ENCODE data around the gene HOXB3.
A peak's percentile ranks its signal among the peaks of the same experiment; 100 is the strongest.

Gene HOXB3

DNA sequence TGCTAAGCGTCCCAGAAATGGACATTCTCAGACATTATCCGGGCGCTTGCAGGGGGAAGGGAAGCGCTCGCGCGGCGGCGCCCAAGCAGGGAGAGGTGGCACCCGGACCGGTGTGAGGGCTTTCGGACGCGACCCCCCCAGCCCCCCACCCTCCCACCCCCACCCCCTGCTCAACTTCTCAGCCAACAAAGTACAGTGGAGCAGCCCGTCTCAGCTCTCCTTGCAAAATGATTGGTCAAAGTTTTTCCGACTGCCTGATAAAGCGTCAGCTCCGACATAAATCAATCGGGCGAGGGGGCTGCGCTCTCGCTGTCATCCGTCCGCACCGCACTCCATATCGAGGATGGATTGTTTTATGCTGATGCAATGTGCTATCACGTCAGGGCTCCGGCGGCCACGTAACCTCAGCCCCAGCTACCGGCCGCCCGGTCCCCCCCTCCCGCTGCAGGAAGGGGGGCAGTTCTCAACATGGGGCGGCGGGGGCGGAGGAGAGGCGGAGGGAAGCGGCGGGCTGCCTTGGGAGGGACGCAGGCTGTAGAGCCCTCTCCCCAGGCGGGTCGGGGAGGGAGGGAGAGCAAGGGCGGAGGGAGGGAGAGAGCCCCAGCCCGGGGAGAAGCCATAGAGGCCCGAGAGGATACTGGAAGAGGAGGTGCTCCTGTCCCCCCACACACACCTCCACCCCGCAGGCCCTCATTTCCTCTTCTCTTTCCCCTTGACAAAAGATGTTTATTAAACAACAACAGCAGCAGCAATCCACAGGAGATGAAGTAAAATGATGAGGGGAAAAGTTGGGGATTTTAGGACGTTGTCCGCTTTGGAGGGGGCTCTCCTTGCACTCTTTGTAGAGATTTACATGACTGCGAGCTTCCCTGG lies 36.4 kb upstream of the HOXB3 start, which contains the start of gene HOXB9 (continued):
- TF ChIP-seq ZNF624 (tag by site-specific recombination; IDR thresholded peaks at IDR 0.05) = no peak
- 0 out of 2 replicates have a peak, but pooled peaks have one; percentile 7 for TF ChIP-seq ZNF184 (tag by site-specific recombination; IDR thresholded peaks at IDR 0.05)
- peak; percentile 41; the same call in 1 of the 2 replicates for TF ChIP-seq ZSCAN23 (tag by site-specific recombination; IDR thresholded peaks at IDR 0.05)
- TF ChIP-seq ZNF175 (tag by site-specific recombination; IDR thresholded peaks at IDR 0.05) = no peak
- TF ChIP-seq, protein P1, sequence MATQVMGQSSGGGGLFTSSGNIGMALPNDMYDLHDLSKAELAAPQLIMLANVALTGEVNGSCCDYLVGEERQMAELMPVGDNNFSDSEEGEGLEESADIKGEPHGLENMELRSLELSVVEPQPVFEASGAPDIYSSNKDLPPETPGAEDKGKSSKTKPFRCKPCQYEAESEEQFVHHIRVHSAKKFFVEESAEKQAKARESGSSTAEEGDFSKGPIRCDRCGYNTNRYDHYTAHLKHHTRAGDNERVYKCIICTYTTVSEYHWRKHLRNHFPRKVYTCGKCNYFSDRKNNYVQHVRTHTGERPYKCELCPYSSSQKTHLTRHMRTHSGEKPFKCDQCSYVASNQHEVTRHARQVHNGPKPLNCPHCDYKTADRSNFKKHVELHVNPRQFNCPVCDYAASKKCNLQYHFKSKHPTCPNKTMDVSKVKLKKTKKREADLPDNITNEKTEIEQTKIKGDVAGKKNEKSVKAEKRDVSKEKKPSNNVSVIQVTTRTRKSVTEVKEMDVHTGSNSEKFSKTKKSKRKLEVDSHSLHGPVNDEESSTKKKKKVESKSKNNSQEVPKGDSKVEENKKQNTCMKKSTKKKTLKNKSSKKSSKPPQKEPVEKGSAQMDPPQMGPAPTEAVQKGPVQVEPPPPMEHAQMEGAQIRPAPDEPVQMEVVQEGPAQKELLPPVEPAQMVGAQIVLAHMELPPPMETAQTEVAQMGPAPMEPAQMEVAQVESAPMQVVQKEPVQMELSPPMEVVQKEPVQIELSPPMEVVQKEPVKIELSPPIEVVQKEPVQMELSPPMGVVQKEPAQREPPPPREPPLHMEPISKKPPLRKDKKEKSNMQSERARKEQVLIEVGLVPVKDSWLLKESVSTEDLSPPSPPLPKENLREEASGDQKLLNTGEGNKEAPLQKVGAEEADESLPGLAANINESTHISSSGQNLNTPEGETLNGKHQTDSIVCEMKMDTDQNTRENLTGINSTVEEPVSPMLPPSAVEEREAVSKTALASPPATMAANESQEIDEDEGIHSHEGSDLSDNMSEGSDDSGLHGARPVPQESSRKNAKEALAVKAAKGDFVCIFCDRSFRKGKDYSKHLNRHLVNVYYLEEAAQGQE (tag by site-specific recombination; IDR thresholded peaks at IDR 0.05) = no peak
- TF ChIP-seq, protein P2, sequence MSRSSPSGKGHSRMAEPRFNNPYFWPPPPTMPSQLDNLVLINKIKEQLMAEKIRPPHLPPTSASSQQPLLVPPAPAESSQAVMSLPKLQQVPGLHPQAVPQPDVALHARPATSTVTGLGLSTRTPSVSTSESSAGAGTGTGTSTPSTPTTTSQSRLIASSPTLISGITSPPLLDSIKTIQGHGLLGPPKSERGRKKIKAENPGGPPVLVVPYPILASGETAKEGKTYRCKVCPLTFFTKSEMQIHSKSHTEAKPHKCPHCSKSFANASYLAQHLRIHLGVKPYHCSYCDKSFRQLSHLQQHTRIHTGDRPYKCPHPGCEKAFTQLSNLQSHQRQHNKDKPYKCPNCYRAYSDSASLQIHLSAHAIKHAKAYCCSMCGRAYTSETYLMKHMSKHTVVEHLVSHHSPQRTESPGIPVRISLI (tag by site-specific recombination; IDR thresholded peaks at IDR 0.05) = no peak
- TF ChIP-seq, protein P3, sequence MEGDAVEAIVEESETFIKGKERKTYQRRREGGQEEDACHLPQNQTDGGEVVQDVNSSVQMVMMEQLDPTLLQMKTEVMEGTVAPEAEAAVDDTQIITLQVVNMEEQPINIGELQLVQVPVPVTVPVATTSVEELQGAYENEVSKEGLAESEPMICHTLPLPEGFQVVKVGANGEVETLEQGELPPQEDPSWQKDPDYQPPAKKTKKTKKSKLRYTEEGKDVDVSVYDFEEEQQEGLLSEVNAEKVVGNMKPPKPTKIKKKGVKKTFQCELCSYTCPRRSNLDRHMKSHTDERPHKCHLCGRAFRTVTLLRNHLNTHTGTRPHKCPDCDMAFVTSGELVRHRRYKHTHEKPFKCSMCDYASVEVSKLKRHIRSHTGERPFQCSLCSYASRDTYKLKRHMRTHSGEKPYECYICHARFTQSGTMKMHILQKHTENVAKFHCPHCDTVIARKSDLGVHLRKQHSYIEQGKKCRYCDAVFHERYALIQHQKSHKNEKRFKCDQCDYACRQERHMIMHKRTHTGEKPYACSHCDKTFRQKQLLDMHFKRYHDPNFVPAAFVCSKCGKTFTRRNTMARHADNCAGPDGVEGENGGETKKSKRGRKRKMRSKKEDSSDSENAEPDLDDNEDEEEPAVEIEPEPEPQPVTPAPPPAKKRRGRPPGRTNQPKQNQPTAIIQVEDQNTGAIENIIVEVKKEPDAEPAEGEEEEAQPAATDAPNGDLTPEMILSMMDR (tag by site-specific recombination; IDR thresholded peaks at IDR 0.05) = no peak
- no peak for TF ChIP-seq ZNF548 (tag by site-specific recombination; IDR thresholded peaks at IDR 0.05)
- peak; percentile 86 for TF ChIP-seq IKZF3 (tag by site-specific recombination; IDR thresholded peaks at IDR 0.05)
- TF ChIP-seq ZNF654 (tag by site-specific recombination; IDR thresholded peaks at IDR 0.05; ENCODE audit: low read depth) = no peak
- peak; percentile 88 for TF ChIP-seq MEIS1 (CRISPR knock-in tag; IDR thresholded peaks at IDR 0.05; ENCODE audit: borderline replicate concordance)
- peak; percentile 92 for TF ChIP-seq ZBTB17 (tag by site-specific recombination; IDR thresholded peaks at IDR 0.05)
- TF ChIP-seq, protein P4, sequence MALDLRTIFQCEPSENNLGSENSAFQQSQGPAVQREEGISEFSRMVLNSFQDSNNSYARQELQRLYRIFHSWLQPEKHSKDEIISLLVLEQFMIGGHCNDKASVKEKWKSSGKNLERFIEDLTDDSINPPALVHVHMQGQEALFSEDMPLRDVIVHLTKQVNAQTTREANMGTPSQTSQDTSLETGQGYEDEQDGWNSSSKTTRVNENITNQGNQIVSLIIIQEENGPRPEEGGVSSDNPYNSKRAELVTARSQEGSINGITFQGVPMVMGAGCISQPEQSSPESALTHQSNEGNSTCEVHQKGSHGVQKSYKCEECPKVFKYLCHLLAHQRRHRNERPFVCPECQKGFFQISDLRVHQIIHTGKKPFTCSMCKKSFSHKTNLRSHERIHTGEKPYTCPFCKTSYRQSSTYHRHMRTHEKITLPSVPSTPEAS (tag by site-specific recombination; IDR thresholded peaks at IDR 0.05) = no peak
- peak; percentile 92 for TF ChIP-seq ZNF843 (tag by site-specific recombination; IDR thresholded peaks at IDR 0.05)
- TF ChIP-seq ZNF76 (tag by site-specific recombination; IDR thresholded peaks at IDR 0.05; ENCODE audit: borderline replicate concordance, low read depth) = peak; percentile 68
- TF ChIP-seq, protein P5, sequence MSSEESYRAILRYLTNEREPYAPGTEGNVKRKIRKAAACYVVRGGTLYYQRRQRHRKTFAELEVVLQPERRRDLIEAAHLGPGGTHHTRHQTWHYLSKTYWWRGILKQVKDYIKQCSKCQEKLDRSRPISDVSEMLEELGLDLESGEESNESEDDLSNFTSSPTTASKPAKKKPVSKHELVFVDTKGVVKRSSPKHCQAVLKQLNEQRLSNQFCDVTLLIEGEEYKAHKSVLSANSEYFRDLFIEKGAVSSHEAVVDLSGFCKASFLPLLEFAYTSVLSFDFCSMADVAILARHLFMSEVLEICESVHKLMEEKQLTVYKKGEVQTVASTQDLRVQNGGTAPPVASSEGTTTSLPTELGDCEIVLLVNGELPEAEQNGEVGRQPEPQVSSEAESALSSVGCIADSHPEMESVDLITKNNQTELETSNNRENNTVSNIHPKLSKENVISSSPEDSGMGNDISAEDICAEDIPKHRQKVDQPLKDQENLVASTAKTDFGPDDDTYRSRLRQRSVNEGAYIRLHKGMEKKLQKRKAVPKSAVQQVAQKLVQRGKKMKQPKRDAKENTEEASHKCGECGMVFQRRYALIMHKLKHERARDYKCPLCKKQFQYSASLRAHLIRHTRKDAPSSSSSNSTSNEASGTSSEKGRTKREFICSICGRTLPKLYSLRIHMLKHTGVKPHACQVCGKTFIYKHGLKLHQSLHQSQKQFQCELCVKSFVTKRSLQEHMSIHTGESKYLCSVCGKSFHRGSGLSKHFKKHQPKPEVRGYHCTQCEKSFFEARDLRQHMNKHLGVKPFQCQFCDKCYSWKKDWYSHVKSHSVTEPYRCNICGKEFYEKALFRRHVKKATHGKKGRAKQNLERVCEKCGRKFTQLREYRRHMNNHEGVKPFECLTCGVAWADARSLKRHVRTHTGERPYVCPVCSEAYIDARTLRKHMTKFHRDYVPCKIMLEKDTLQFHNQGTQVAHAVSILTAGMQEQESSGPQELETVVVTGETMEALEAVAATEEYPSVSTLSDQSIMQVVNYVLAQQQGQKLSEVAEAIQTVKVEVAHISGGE (tag by site-specific recombination; conservative IDR thresholded peaks at IDR 0.05; ENCODE audit: low read depth) = peak; percentile 78
- TF ChIP-seq, protein P6, sequence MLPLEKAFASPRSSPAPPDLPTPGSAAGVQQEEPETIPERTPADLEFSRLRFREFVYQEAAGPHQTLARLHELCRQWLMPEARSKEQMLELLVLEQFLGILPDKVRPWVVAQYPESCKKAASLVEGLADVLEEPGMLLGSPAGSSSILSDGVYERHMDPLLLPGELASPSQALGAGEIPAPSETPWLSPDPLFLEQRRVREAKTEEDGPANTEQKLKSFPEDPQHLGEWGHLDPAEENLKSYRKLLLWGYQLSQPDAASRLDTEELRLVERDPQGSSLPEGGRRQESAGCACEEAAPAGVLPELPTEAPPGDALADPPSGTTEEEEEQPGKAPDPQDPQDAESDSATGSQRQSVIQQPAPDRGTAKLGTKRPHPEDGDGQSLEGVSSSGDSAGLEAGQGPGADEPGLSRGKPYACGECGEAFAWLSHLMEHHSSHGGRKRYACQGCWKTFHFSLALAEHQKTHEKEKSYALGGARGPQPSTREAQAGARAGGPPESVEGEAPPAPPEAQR (tag by site-specific recombination; IDR thresholded peaks at IDR 0.05) = peak; percentile 62; the same call in 1 of the 2 replicates
- no peak for TF ChIP-seq GLI4 (tag by site-specific recombination; IDR thresholded peaks at IDR 0.05)
- TF ChIP-seq ZNF174 (tag by site-specific recombination; IDR thresholded peaks at IDR 0.05) = no peak
- TF ChIP-seq ZNF701 (tag by site-specific recombination; IDR thresholded peaks at IDR 0.05) = no peak
- TF ChIP-seq, protein P7, sequence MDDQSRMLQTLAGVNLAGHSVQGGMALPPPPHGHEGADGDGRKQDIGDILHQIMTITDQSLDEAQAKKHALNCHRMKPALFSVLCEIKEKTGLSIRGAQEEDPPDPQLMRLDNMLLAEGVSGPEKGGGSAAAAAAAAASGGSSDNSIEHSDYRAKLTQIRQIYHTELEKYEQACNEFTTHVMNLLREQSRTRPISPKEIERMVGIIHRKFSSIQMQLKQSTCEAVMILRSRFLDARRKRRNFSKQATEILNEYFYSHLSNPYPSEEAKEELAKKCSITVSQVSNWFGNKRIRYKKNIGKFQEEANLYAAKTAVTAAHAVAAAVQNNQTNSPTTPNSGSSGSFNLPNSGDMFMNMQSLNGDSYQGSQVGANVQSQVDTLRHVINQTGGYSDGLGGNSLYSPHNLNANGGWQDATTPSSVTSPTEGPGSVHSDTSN (CRISPR knock-in tag; IDR thresholded peaks at IDR 0.05) = peak; percentile 88; the same call in 1 of the 2 replicates
- TF ChIP-seq OVOL3 (tag by site-specific recombination; IDR thresholded peaks at IDR 0.05) = no peak
- no peak for TF ChIP-seq ZNF530 (tag by site-specific recombination; IDR thresholded peaks at IDR 0.05; ENCODE audit: low read depth)
- no peak for TF ChIP-seq ZNF114 (tag by site-specific recombination; IDR thresholded peaks at IDR 0.05)
- TF ChIP-seq ZNF354C (tag by site-specific recombination; IDR thresholded peaks at IDR 0.05; ENCODE audit: borderline replicate concordance, low read depth) = no peak

Data from HEK293 (cell line).